ENCODE data around the gene CRB3. TPM values are rescaled to one million over a fixed set of nuclear protein-coding genes. Genes with fewer than 3 reads are reported as not detected.

The CRB3 gene
- total and polyA plus RNA-seq, 9 of the 15 experiments (the other 6 are each of a cell fraction or from before 2014, with no cell fraction given): 0.49 TPM; not detected in 8

GRCh38 chr19:6424939-6425731 lies 38.9 kb upstream of the CRB3 start (continued):
- TF ChIP-seq AFF4 (CRISPR knock-in tag; IDR thresholded peaks at IDR 0.05): peak; percentile 91
- TF ChIP-seq NR2C1 (IDR thresholded peaks at IDR 0.05): peak; percentile 71; the same call in 1 of the 2 replicates
- TF ChIP-seq NR2C1 (tag; IDR thresholded peaks at IDR 0.05): peak; percentile 73; the same call in 1 of the 2 replicates
- no peak for TF ChIP-seq GTF3C2 (IDR thresholded peaks at IDR 0.05; ENCODE audit: borderline replicate concordance, extremely low read depth, insufficient read length)
- peak; percentile 87; the same call in 1 of the 2 replicates for TF ChIP-seq TGIF2 (CRISPR knock-in tag; IDR thresholded peaks at IDR 0.05)
- TF ChIP-seq YY1 (IDR thresholded peaks at IDR 0.05; ENCODE audit: borderline replicate concordance in 1 of 3, control insufficient read depth in 1 of 3, extremely low read depth in 1 of 3, insufficient read depth in 3 of 3, insufficient read length in 1 of 3, insufficient replicate concordance in 2 of 3, low read depth in 1 of 3, low read length in 2 of 3): peak in 2 of 3 experiments; percentile 44 to 68
- TF ChIP-seq MCM3 (IDR thresholded peaks at IDR 0.05): no peak
- peak in 1 of 2 experiments; percentile 97; a peak in 2 of 4 replicates for TF ChIP-seq MLX (CRISPR knock-in tag; conservative IDR thresholded peaks at IDR 0.05)
- TF ChIP-seq POLR2A (conservative IDR thresholded peaks at IDR 0.05): peak; percentile 43; the same call in 1 of the 2 replicates
- no peak for TF ChIP-seq ZNF445 (CRISPR knock-in tag; IDR thresholded peaks at IDR 0.05; ENCODE audit: low read depth)
- TF ChIP-seq JUND (IDR thresholded peaks at IDR 0.05; ENCODE audit: borderline replicate concordance, low read depth, low read length): no peak
- no peak; the same call in 2 of the 3 replicates for TF ChIP-seq JUND (tag; IDR thresholded peaks at IDR 0.05; ENCODE audit: borderline replicate concordance, low read depth, low read length)
- no peak for TF ChIP-seq ZNF253 (CRISPR knock-in tag; conservative IDR thresholded peaks at IDR 0.05)
- 0 out of 2 replicates have a peak, but pooled peaks have one; percentile 29 for TF ChIP-seq ZFP1 (CRISPR knock-in tag; IDR thresholded peaks at IDR 0.05)
- peak; percentile 12 for TF ChIP-seq C11orf30 (IDR thresholded peaks at IDR 0.05; ENCODE audit: low read depth)
- TF ChIP-seq POLR3A (IDR thresholded peaks at IDR 0.05; ENCODE audit: borderline replicate concordance, extremely low read depth, insufficient read depth, insufficient read length): no peak
- TF ChIP-seq USF2 (CRISPR knock-in tag; IDR thresholded peaks at IDR 0.05): peak; percentile 96
- TF ChIP-seq ATF7 (IDR thresholded peaks at IDR 0.05): peak; percentile 95
- TF ChIP-seq ZNF551 (CRISPR knock-in tag; IDR thresholded peaks at IDR 0.05): no peak

Data from K562 (cell line).